GM12801 (cell line): ENCODE measurements around the gene TNS1.

Experiments
- CTCF ChIP-seq: IDR thresholded peaks from one replicate; pipeline ENCODE4 v1.5.1; 2011; ENCODE audit warnings: control low read depth; ENCODE audit not compliant: insufficient read length; ENCODE audit errors: extremely low read depth

TNS1 gene

DNA sequence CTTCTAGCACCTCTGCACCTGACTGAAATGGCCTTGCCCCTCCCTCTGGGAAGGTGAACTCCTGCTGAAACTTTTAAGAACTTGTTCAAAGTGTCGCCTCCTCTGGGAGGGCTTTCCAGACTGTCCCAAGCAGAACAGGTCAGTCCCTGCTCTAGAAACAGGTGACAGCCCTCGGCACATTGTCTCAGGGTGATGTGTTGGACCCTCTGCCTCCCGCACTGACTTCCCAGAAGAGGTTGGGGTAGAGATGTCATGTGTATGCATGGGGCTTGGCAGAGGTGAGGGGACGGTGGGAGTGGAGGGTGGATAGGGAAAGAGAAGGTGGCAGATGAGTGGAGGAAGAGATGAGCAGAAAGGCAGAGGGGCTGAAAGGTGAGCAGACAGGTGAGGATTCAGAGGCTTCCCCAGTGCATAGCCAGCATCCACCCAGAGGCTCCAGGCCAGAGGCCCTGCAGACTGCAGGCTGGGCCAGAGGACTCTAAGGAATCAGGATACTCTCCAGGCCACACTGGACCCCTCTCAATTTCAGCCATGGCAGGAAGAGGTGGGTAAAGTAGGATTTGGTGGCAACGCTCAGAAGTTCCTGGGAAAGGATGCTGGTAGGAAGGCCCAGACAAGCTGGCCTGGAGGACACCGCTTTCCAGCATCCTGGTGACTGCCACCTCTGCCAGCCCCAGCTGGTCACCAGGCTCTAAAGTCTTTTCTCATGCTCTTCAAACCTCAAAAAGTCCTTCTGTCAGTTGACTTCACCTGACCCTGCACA lies 24.8 kb upstream of the TNS1 start:
- TF ChIP-seq CTCF, result no peak

DNA sequence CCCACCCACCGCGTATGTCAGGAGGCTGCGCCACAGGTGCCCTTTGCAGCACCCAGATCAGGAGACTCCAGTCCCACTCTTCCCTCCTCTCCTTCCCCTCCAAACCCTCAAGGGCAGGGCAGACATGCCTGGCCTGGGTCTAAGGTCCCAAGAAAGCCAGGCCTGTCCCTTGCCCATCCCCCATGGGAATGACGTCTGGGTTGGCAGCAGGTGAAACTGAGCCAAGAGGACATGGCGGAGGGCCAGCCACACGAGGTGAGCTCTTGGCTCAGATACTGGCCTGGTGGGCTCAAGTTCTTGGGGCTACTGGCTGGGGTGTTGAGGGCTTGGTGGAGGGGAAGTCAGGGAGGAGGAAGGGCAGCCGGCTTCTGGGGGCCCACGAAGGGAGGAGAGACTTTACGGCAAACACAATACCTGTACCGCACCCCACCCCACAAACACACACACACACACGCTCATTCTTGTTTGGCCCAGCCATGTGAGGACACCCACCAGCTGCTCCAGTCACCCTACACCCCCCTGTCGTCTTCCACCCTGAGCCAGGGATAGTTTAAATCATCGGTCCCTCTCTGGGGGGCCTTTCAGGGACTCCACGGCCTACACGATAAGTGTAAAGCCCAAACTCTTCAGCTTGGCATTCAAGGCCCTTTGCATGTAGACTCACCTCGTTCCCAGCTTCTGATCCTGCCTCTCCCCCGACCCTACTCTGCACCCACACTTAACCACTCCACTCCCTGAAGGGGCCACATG lies 24.1 kb upstream of the TNS1 start:
- no peak for TF ChIP-seq CTCF

- TF ChIP-seq CTCF, result no peak
These were observed 23.4 kb upstream of the TNS1 start for GRCh38 chr2:218026244-218026643.

DNA sequence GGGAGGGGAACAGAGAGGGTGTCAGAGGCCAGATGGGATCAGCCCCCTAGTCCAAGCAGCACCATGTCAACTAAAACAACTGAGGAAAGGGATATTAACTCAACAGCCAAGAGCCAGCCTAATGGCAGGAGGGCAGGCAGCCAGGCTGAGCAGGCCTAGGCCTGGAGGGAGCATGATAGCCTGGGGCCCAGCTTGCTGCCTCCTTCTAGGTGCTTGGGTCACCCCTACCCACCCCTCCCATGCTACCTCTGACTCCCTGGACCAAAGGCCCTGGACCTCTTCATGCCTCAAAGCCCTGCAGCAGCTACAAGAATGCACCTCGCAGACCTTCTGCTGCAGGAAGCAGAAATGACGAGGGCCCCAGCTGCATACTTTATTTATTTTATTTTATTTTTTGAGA lies 22.1 kb upstream of the TNS1 start:
- no peak for TF ChIP-seq CTCF

DNA sequence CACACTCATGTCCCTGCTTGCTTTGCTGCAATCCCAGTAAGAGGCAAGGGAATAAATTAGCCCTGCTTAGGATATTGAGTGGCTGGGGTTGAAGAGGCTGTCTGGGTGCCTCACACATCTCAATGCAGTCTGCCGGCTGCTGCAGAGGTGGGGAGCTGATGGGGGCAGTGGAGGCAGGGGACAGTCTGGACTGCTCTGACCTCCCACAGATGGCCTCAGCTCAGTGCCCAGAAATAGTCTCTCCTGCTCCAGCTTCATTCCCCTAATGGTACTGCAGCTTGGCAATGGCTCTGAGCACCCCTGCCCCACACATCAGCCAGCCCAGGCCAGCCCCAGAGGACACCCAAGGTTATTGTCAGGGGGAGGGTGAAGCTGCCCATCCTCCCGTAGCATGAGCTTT lies 21.5 kb upstream of the TNS1 start:
- no peak for TF ChIP-seq CTCF

GRCh38 chr2:218023636-218024035 lies 20.8 kb upstream of the TNS1 start:
- TF ChIP-seq CTCF, result no peak

DNA sequence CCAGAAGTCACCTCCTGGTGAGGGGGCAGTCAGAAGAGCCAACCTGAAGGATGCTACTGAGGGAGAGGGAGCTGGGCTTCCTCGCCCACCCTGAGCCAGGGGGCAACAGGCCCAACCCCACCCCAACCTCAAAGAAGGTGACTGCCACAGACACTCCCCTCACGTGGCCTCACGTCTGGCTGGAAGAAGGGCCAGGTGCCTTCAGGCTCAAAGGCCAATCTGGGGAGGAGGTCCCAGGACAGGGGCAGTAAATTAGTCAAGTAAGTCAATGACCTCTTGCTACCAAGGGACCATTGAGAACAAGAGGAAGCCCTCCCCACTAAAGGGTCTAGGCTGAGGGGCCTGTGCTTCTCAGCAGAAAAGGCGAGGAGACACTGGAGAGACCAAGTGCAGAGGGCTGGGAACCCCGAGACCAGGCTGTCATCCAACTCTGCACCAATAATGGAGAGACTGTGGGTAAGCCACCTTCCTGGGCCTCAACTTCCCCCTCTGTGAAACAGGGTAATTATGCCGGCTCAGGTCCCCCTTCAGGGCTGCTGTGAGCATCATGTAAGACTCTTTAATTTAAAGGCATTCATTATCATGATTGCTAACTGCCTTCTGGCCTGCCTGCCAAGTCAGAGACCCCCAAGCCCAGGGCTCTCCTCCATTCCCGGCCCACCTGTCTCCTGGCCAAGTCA lies 20.2 kb upstream of the TNS1 start:
- TF ChIP-seq CTCF, result no peak
